Tibial nerve (tissue), 3 donors: ENCODE data around the gene METRNL.
"Not testable (repeated sequence)": the region's sequence is repeated elsewhere in the genome, so short reads cannot be mapped to it uniquely, and the experiment has no call there.

ENCODE experiments used
- CTCF ChIP-seq, 5 experiments: fragments of 200-600 bp in 3 of 5; fragments of 450-650 bp in 2 of 5; sonication (generic) in 3 of 5; IDR thresholded peaks; one replicate each; pipeline ENCODE4 v1.5.1; 2016 to 2019; ENCODE audit warnings: antibody characterized with exemption in 5 of 5, mild to moderate bottlenecking in 3 of 5, moderate library complexity in 2 of 5
- POLR2A ChIP-seq, 2 donors: fragments of 450-650 bp; IDR thresholded peaks; one replicate each; pipeline ENCODE4 v1.6.1; 2017; ENCODE audit warnings: antibody characterized with exemption in 2 of 2, mild to moderate bottlenecking in 2 of 2, moderate library complexity in 2 of 2

GRCh38 chr17:83031946-83032451, 47.4 kb upstream of the METRNL start:
- TF ChIP-seq CTCF, POLR2A (IDR thresholded peaks at IDR 0.05): not testable (repeated sequence)
